HL-60/S4 (cell line): ENCODE results near the gene C12orf50.
"Not testable (repeated sequence)": the region's sequence is repeated elsewhere in the genome, so short reads cannot be mapped to it uniquely, and the experiment has no call there.

ENCODE experiments used
- in situ Hi-C: fragments of 300-500 bp; cut with MboI; formaldehyde crosslinking; loops from 2 replicates; pipeline ENCODE4 v1.14.3; 2022; ENCODE audit warnings: low sequenced_read_pairs

The C12orf50 gene

GRCh38 chr12:88029093-88029665, at the start of gene C12orf50:
C12orf50 (minus strand) TSS chr12:88029401; CDS start chr12:88026962, 2,439 bp downstream.
- in situ Hi-C loops, result no loop called here

GRCh38 chr12:88067301-88067700, 38.1 kb upstream of the C12orf50 start:
- in situ Hi-C loops, result no loop called here

- in situ Hi-C loops, result no loop called here
Observed at GRCh38 chr12:88063375-88063774, 34.2 kb upstream of the C12orf50 start.

- in situ Hi-C loops, result no loop called here
Observed at GRCh38 chr12:88062474-88062873, 33.3 kb upstream of the C12orf50 start.

GRCh38 chr12:88058719-88059077, 29.5 kb upstream of the C12orf50 start:
- in situ Hi-C loops, result no loop called here

GRCh38 chr12:88057994-88058718, 29.0 kb upstream of the C12orf50 start:
- in situ Hi-C loops, result no loop called here

GRCh38 chr12:88056571-88056970, 27.4 kb upstream of the C12orf50 start:
- in situ Hi-C loops, result no loop called here

- in situ Hi-C loops, result no loop called here
Observed at GRCh38 chr12:88052686-88053085, 23.5 kb upstream of the C12orf50 start.

- in situ Hi-C loops, result no loop called here
Observed at GRCh38 chr12:88044035-88044434, 14.8 kb upstream of the C12orf50 start.

- in situ Hi-C loops, result no loop called here
Observed at GRCh38 chr12:88037770-88038169, 8.6 kb upstream of the C12orf50 start.

- in situ Hi-C loops, result no loop called here
Observed at GRCh38 chr12:88036353-88036965, 7.3 kb upstream of the C12orf50 start.

- in situ Hi-C loops, result no loop called here
Observed at GRCh38 chr12:88035907-88036289, 6.7 kb upstream of the C12orf50 start.

- in situ Hi-C loops, result no loop called here
Observed at GRCh38 chr12:88035271-88035906, 6.2 kb upstream of the C12orf50 start.

- in situ Hi-C loops, result not testable (repeated sequence)
Observed at GRCh38 chr12:88031161-88031560, 2.0 kb upstream of the C12orf50 start.

- in situ Hi-C loops, result no loop called here
Observed at GRCh38 chr12:88026196-88026595, 3.0 kb downstream of the C12orf50 start.

GRCh38 chr12:88017964-88018363, 11.2 kb downstream of the C12orf50 start:
- in situ Hi-C loops, result no loop called here

GRCh38 chr12:88015825-88016224, 13.4 kb downstream of the C12orf50 start:
- in situ Hi-C loops, result no loop called here

GRCh38 chr12:88011755-88012154, 17.4 kb downstream of the C12orf50 start:
- in situ Hi-C loops, result no loop called here

- in situ Hi-C loops, result no loop called here
Observed at GRCh38 chr12:88006351-88006750, 22.9 kb downstream of the C12orf50 start.

GRCh38 chr12:88001327-88001726, 27.9 kb downstream of the C12orf50 start:
- in situ Hi-C loops, result no loop called here

GRCh38 chr12:87995581-87996178, 33.5 kb downstream of the C12orf50 start:
- in situ Hi-C loops, result no loop called here
